Astrocyte (in vitro differentiated cells and primary cell): ENCODE data around the gene ZMIZ1.

Experiments used
- EZH2 ChIP-seq: IDR thresholded peaks from 2 replicates; pipeline ENCODE4 v1.6.1; 2012; ENCODE audit warnings: mild to moderate bottlenecking, low read length, inconsistent platforms; ENCODE audit not compliant: insufficient read depth
- TF ChIP-seq, protein P1 (sequence below): IDR thresholded peaks from 2 replicates; pipeline ENCODE4 v1.5.1; 2011; ENCODE audit warnings: low read depth, mild to moderate bottlenecking, inconsistent platforms, low read length, moderate library complexity; ENCODE audit not compliant: insufficient read depth

DNA sequence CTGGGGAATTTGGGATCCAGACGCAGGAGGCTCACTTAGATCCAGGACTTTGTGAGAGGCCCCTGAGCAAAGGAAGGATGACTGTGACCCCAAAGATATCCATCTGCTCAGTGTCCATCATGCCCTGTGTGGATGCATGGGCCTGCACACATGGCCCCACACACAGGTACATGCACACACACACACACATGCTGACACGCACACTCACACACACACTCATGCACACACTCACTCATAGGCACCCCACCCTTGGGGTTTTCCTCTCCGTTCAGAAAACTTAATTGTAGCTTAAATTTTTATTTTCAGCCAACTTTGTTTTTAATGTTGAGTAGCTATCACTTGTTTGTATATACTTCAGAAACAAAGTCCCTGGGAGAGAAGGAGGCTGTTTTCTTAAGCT is 184.9 kb downstream of the ZMIZ1 start:
- TF ChIP-seq, protein P1, sequence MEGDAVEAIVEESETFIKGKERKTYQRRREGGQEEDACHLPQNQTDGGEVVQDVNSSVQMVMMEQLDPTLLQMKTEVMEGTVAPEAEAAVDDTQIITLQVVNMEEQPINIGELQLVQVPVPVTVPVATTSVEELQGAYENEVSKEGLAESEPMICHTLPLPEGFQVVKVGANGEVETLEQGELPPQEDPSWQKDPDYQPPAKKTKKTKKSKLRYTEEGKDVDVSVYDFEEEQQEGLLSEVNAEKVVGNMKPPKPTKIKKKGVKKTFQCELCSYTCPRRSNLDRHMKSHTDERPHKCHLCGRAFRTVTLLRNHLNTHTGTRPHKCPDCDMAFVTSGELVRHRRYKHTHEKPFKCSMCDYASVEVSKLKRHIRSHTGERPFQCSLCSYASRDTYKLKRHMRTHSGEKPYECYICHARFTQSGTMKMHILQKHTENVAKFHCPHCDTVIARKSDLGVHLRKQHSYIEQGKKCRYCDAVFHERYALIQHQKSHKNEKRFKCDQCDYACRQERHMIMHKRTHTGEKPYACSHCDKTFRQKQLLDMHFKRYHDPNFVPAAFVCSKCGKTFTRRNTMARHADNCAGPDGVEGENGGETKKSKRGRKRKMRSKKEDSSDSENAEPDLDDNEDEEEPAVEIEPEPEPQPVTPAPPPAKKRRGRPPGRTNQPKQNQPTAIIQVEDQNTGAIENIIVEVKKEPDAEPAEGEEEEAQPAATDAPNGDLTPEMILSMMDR, result no peak
- no peak for TF ChIP-seq EZH2
